ENCODE results near the gene FOXN3. TPM values are rescaled to one million over a fixed set of nuclear protein-coding genes. Genes with fewer than 3 reads are reported as not detected.

FOXN3 gene
- polyA plus RNA-seq, 3 donors, result 38.7 to 57.4 (median 42.0) TPM

- H3K4me1 ChIP-seq (ENCODE audit: control insufficient read depth in 1 of 2, insufficient read depth in 2 of 2, low read length in 2 of 2), result no peaks in the 10 kb centered on the region
- no peak overlapping the region for H3K4me3 Mint-ChIP-seq
- no peak for TF ChIP-seq CTCF (IDR thresholded peaks at IDR 0.05)
- no CpG with 5 or more reads among the region's 1 CpG for WGBS (ENCODE audit: insufficient coverage)
- no peak overlapping the region for H3K9ac ChIP-seq (ENCODE audit: insufficient read depth, low read length, poor library complexity, severe bottlenecking)
- DNase-seq, result no peak
- intact Hi-C loops (cut with micrococcal nuclease), result no loop called here
- H3K27me3 Mint-ChIP-seq (ENCODE audit: low read depth in 3 of 3), result no peaks in the 10 kb centered on the region
- peaks cover 97% of the 10 kb centered on the region for H4K20me1 ChIP-seq (ENCODE audit: insufficient read depth, low read length)
- peaks cover 11% of the 10 kb centered on the region for H3K4me1 Mint-ChIP-seq
- H3K27ac Mint-ChIP-seq, result peak overlapping the region in 1 of 7 donors; percentile 6
- H3K4me2 ChIP-seq (replicated peaks; ENCODE audit: extremely low read depth, low read length, poor library complexity, severe bottlenecking), result no peak overlapping the region
- H3K27ac ChIP-seq (ENCODE audit: low read depth in 1 of 2, low read length in 2 of 2), result no peak overlapping the region
- peaks cover 0 to 2% (median 0%) of the 10 kb centered on the region in 7 donors for H3K9me3 Mint-ChIP-seq
- peaks cover 14 to 59% of the 10 kb centered on the region in 2 donors for H3K36me3 ChIP-seq (replicated peaks in 1 of 2; ENCODE audit: control insufficient read depth in 1 of 2, insufficient read depth in 2 of 2, low read length in 2 of 2)
- no peaks in the 10 kb centered on the region for H3K27me3 ChIP-seq (ENCODE audit: control insufficient read depth in 2 of 2, insufficient read depth in 2 of 2, low read length in 2 of 2)
- no peak overlapping the region for H3K4me3 ChIP-seq (replicated peaks in 1 of 3; ENCODE audit: low read depth in 2 of 3, low read length in 3 of 3)
- H2AFZ ChIP-seq (ENCODE audit: insufficient read depth, low read depth, low read length, poor library complexity, severe bottlenecking), result no peak overlapping the region
- H3K79me2 ChIP-seq (ENCODE audit: insufficient read depth, low read length), result peaks cover 63% of the 10 kb centered on the region
- peaks cover 46% of the 10 kb centered on the region in 2 donors for H3K36me3 Mint-ChIP-seq
- no peaks in the 10 kb centered on the region for H3K9me3 ChIP-seq (replicated peaks in 1 of 2; ENCODE audit: control insufficient read depth in 1 of 2, insufficient read depth in 1 of 2, low read length in 2 of 2)
Measured at GRCh38 chr14:89256951-89257350, 160.1 kb downstream of the FOXN3 start.

GRCh38 chr14:89256283-89256682 lies 160.8 kb downstream of the FOXN3 start:
- Histone ChIP-seq H3K4me3 (replicated peaks in 1 of 3; ENCODE audit: low read depth in 2 of 3, low read length in 3 of 3) (no peak overlapping the region), H4K20me1 (ENCODE audit: insufficient read depth, low read length) (peaks cover 100% of the 10 kb centered on the region), H3K27ac (ENCODE audit: low read depth in 1 of 2, low read length in 2 of 2) (no peak overlapping the region), H3K9ac (ENCODE audit: insufficient read depth, low read length, poor library complexity, severe bottlenecking) (no peak overlapping the region), H3K4me1 (ENCODE audit: control insufficient read depth in 1 of 2, insufficient read depth in 2 of 2, low read length in 2 of 2) (no peaks in the 10 kb centered on the region), H2AFZ (ENCODE audit: insufficient read depth, low read depth, low read length, poor library complexity, severe bottlenecking) (no peak overlapping the region), H3K36me3 (replicated peaks in 1 of 2; ENCODE audit: control insufficient read depth in 1 of 2, insufficient read depth in 2 of 2, low read length in 2 of 2) (peaks cover 14 to 58% of the 10 kb centered on the region in 2 donors), H3K4me2 (replicated peaks; ENCODE audit: extremely low read depth, low read length, poor library complexity, severe bottlenecking) (no peak overlapping the region), H3K27me3 (ENCODE audit: control insufficient read depth in 2 of 2, insufficient read depth in 2 of 2, low read length in 2 of 2) (no peaks in the 10 kb centered on the region), H3K79me2 (ENCODE audit: insufficient read depth, low read length) (peaks cover 66% of the 10 kb centered on the region), H3K9me3 (replicated peaks in 1 of 2; ENCODE audit: control insufficient read depth in 1 of 2, insufficient read depth in 1 of 2, low read length in 2 of 2) (no peaks in the 10 kb centered on the region)
- no peaks in the 10 kb centered on the region for H3K27me3 Mint-ChIP-seq (ENCODE audit: low read depth in 3 of 3)
- H3K27ac Mint-ChIP-seq, result no peak overlapping the region
- WGBS (ENCODE audit: insufficient coverage), result 96% methylated on average over 8 of the region's 8 CpGs
- intact Hi-C loops (cut with micrococcal nuclease), result no loop called here
- H3K4me1 Mint-ChIP-seq, result peaks cover 11% of the 10 kb centered on the region
- DNase-seq, result no peak
- H3K4me3 Mint-ChIP-seq, result no peak overlapping the region
- H3K36me3 Mint-ChIP-seq, result peaks cover 46% of the 10 kb centered on the region in 2 donors
- peaks cover 0 to 2% (median 0%) of the 10 kb centered on the region in 7 donors for H3K9me3 Mint-ChIP-seq
- no peak for TF ChIP-seq CTCF (IDR thresholded peaks at IDR 0.05)

All from CD14-positive monocyte (primary cell).